Measurements from ENCODE around the gene FAM227B. TPM values are rescaled to one million over a fixed set of nuclear protein-coding genes. Genes with fewer than 3 reads are reported as not detected.

FAM227B gene
- total and polyA plus RNA-seq, 2 donors (not counting 1 experiment from before 2014, with no cell fraction given), result 2.7 to 9.7 TPM

DNA sequence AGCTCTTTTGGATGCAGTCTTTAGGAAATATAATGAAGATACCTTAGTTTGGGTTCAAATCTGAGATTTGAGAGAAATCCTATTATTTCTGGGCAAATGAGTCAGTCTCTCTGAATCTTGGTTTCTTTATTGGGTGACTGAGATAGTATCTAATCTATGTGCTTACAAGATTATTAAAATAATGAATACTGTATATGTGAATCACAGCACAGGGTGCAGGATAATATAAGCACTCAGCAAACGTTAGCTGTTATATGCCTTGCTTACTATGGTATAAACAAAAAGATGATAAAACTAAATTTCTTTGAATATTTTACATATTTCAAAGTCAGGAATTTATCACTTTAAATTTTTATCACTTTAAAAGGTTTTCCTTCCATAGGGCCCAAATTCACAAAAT, 168.0 kb downstream of the FAM227B start:
- H3K36me3 ChIP-seq (ENCODE audit: control insufficient read depth, insufficient read depth, low read length), result peaks cover 2% of the 10 kb centered on the region

DNA sequence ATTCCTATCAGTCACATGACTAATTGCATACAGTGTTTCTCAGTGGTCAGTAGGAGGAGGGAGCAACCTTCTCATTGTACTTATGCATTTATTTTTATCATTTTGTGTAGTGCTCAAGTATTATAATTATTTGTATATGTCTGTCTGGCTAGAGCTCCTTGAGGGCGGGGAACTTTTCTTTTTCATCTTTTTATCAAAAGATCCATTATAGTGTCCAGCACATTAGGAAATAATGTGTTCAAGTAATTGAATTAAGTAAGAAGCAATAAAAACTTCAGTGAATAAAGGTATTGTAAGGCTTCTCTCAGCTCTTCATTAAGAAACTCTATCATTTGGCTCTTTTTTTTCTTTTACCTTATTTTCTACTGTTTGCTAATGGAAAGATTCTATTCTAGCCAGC, 178.8 kb downstream of the FAM227B start:
- H3K27me3 ChIP-seq (ENCODE audit: control insufficient read depth, insufficient read depth, low read length), result no peaks in the 10 kb centered on the region
- H3K4me3 ChIP-seq (replicated peaks in 1 of 4; ENCODE audit: control extremely low read depth in 1 of 4, insufficient read depth in 1 of 4, low read depth in 3 of 4, low read length in 4 of 4), result no peak overlapping the region
- peaks cover under 1% of the 10 kb centered on the region for H4K20me1 ChIP-seq (ENCODE audit: control insufficient read depth, extremely low read depth, insufficient read depth, low read length)
- H3K9me3 ChIP-seq (ENCODE audit: control insufficient read depth, insufficient read depth, low read depth, low read length), result no peaks in the 10 kb centered on the region
- peaks cover 14% of the 10 kb centered on the region for H3K79me2 ChIP-seq (ENCODE audit: control insufficient read depth, insufficient read depth, low read length)
- H3K27ac ChIP-seq (ENCODE audit: insufficient read depth, low read length), result no peak overlapping the region
- no peak for DNase-seq (ENCODE audit: low read depth in 2 of 2)
- H3K4me2 ChIP-seq (ENCODE audit: extremely low read depth, insufficient read depth, low read length), result no peak overlapping the region
- TF ChIP-seq EZH2 (IDR thresholded peaks at IDR 0.05; ENCODE audit: low read length, missing control alignments), result no peak
- TF ChIP-seq, protein P1, sequence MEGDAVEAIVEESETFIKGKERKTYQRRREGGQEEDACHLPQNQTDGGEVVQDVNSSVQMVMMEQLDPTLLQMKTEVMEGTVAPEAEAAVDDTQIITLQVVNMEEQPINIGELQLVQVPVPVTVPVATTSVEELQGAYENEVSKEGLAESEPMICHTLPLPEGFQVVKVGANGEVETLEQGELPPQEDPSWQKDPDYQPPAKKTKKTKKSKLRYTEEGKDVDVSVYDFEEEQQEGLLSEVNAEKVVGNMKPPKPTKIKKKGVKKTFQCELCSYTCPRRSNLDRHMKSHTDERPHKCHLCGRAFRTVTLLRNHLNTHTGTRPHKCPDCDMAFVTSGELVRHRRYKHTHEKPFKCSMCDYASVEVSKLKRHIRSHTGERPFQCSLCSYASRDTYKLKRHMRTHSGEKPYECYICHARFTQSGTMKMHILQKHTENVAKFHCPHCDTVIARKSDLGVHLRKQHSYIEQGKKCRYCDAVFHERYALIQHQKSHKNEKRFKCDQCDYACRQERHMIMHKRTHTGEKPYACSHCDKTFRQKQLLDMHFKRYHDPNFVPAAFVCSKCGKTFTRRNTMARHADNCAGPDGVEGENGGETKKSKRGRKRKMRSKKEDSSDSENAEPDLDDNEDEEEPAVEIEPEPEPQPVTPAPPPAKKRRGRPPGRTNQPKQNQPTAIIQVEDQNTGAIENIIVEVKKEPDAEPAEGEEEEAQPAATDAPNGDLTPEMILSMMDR (conservative IDR thresholded peaks at IDR 0.05 in 1 of 2, IDR thresholded peaks at IDR 0.05 in 1 of 2; ENCODE audit: low read depth in 1 of 2, low read length in 2 of 2), result no peak
- H3K36me3 ChIP-seq (ENCODE audit: control insufficient read depth, insufficient read depth, low read length), result no peaks in the 10 kb centered on the region
- no peak overlapping the region for H2AFZ ChIP-seq (ENCODE audit: low read length)
- no peaks in the 10 kb centered on the region for H3K4me1 ChIP-seq (ENCODE audit: control insufficient read depth, extremely low read depth, insufficient read depth, low read length)
- no peak overlapping the region for H3K9ac ChIP-seq (ENCODE audit: insufficient read depth, low read length)

More for the DNA sequence above, 168.0 kb downstream of the FAM227B start:
- Histone ChIP-seq H3K9me3 (ENCODE audit: control insufficient read depth, insufficient read depth, low read depth, low read length) (no peaks in the 10 kb centered on the region), H2AFZ (ENCODE audit: low read length) (no peak overlapping the region), H3K4me1 (ENCODE audit: control insufficient read depth, extremely low read depth, insufficient read depth, low read length) (peaks cover 4% of the 10 kb centered on the region), H3K79me2 (ENCODE audit: control insufficient read depth, insufficient read depth, low read length) (peaks cover 12% of the 10 kb centered on the region), H3K4me2 (ENCODE audit: extremely low read depth, insufficient read depth, low read length) (no peak overlapping the region), H3K27me3 (ENCODE audit: control insufficient read depth, insufficient read depth, low read length) (no peaks in the 10 kb centered on the region), H3K9ac (ENCODE audit: insufficient read depth, low read length) (no peak overlapping the region), H4K20me1 (ENCODE audit: control insufficient read depth, extremely low read depth, insufficient read depth, low read length) (no peaks in the 10 kb centered on the region), H3K4me3 (replicated peaks in 1 of 4; ENCODE audit: control extremely low read depth in 1 of 4, insufficient read depth in 1 of 4, low read depth in 3 of 4, low read length in 4 of 4) (no peak overlapping the region), H3K27ac (ENCODE audit: insufficient read depth, low read length) (no peak overlapping the region)
- TF ChIP-seq, protein P1 (conservative IDR thresholded peaks at IDR 0.05 in 1 of 2, IDR thresholded peaks at IDR 0.05 in 1 of 2; ENCODE audit: low read depth in 1 of 2, low read length in 2 of 2), result no peak
- no peak for TF ChIP-seq EZH2 (IDR thresholded peaks at IDR 0.05; ENCODE audit: low read length, missing control alignments)
- DNase-seq (ENCODE audit: low read depth in 2 of 2), result no peak

DNA sequence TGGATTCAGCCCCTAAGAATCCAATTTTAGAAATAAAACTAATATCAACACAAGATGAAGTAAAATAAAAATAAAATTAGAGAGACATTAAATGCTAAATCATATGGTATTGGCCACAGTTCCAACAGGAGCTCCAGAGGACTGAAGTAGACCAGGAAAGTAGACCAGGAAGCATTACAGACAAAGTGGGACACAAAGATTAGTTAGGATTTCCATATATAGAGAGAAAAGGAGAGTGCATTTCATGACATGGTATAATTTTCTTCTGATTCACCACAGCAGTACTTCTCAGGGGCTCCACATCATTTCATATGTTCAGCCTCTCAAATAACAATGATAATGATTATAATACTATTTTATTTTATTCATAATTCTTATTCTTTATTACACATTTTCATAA, 179.3 kb downstream of the FAM227B start:
- Histone ChIP-seq H3K4me3 (replicated peaks in 1 of 4; ENCODE audit: control extremely low read depth in 1 of 4, insufficient read depth in 1 of 4, low read depth in 3 of 4, low read length in 4 of 4) (no peak overlapping the region), H3K79me2 (ENCODE audit: control insufficient read depth, insufficient read depth, low read length) (peaks cover 18% of the 10 kb centered on the region), H4K20me1 (ENCODE audit: control insufficient read depth, extremely low read depth, insufficient read depth, low read length) (peaks cover 2% of the 10 kb centered on the region), H3K27me3 (ENCODE audit: control insufficient read depth, insufficient read depth, low read length) (no peaks in the 10 kb centered on the region), H3K4me1 (ENCODE audit: control insufficient read depth, extremely low read depth, insufficient read depth, low read length) (peaks cover 3% of the 10 kb centered on the region), H3K4me2 (ENCODE audit: extremely low read depth, insufficient read depth, low read length) (no peak overlapping the region), H3K36me3 (ENCODE audit: control insufficient read depth, insufficient read depth, low read length) (no peaks in the 10 kb centered on the region), H3K9me3 (ENCODE audit: control insufficient read depth, insufficient read depth, low read depth, low read length) (no peaks in the 10 kb centered on the region), H3K9ac (ENCODE audit: insufficient read depth, low read length) (no peak overlapping the region), H2AFZ (ENCODE audit: low read length) (no peak overlapping the region), H3K27ac (ENCODE audit: insufficient read depth, low read length) (no peak overlapping the region)
- DNase-seq (ENCODE audit: low read depth in 2 of 2), result no peak
- no peak for TF ChIP-seq EZH2 (IDR thresholded peaks at IDR 0.05; ENCODE audit: low read length, missing control alignments)
- TF ChIP-seq, protein P1 (conservative IDR thresholded peaks at IDR 0.05 in 1 of 2, IDR thresholded peaks at IDR 0.05 in 1 of 2; ENCODE audit: low read depth in 1 of 2, low read length in 2 of 2), result no peak
